Kidney glomerular epithelial cell (primary cell): Measurements from ENCODE around the gene KIF2C.
"Not testable (repeated sequence)": the region's sequence is repeated elsewhere in the genome, so short reads cannot be mapped to it uniquely, and the experiment has no call there.

Experiments used
- DNase-seq: peaks from one replicate; lab custom pipeline; 2025; lab: John Stamatoyannopoulos, UW

The KIF2C gene

DNA sequence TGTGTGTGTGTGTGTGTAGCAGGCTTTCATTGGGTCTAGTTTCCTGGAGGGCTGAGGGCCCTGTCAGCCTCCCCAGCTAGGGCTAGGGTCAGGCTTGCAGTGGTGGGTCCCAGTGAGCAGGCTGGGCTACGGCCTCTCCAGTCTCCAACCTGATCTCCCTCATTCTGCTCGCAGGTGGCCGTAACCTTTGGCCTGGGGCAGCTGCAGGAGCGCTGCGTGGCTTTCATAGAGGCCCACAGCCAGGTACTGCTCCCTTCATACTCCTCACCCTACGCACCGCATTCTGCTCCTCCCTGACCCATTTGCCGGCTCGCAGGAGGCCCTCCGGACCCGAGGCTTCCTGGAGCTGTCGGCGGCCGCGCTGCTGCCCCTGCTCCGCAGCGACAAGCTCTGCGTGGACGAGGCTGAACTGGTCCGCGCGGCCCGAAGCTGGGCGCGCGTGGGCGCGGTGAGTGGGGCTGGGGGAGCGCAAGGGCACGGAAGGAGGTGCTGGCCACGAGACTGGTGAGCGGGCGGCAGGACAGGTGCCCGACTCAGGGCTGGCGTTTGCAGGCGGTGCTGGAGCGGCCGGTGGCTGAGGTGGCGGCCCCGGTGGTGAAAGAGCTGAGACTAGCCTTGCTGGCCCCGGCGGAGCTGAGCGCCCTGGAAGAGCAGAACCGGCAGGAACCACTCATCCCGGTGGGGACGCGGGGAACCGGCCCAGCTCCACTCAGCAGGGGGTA is 73.3 kb downstream of the KIF2C start:
- no peak for DNase-seq

DNA sequence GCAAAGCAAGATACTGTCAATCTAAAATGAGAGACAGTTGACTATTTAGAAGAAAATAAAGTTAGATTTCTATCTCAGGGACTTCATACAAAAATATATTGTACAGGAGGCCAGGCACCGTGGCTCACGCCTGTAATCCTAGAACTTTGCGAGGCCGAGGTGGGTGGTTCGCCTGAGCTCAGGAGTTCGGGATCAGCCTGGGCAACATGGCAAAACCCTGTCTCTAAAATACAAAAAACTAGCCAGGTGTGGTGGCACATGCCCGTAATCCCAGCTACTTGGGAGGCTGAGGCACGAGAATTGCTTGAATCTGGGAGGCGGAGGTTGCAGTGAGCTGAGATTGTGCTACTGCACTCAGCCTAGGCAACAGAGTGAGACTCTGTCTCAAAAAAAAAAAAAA is 76.3 kb downstream of the KIF2C start:
- not testable (repeated sequence) for DNase-seq

DNA sequence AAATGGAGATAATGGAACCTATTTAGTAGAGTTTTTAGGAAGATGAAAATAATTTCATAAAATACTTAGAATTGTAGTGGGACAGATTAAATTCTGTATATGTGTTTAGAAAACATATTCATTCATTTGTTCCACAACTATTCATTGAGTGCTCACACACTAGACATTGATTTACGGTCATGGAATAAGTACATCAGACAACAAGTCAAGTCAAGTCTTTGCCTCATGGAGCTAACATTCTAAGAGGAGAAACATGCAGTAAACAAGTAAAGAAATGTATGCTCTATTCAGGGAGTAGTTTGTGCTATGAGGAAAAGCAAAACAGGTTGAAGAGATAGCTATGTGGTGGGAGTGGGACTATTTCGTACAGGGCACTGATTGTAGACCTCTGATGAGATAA is 77.7 kb downstream of the KIF2C start:
- no peak for DNase-seq
